GM13976 (cell line): ENCODE measurements around the gene IQGAP2.

Source experiments
- DNase-seq: peaks from one replicate; pipeline ENCODE4 v3.0.0; 2012; ENCODE audit warnings: low spot score
- in situ Hi-C: fragments of 300-500 bp; cut with MboI; formaldehyde crosslinking; loops from one replicate; pipeline ENCODE4 v1.12.0; 2022; ENCODE audit warnings: low sequenced_read_pairs, mixed read lengths, inconsistent platforms; ENCODE audit not compliant: unreplicated experiment
- TF ChIP-seq, protein P1 (sequence below): IDR thresholded peaks from 2 replicates; pipeline ENCODE4 v1.5.1; 2012; ENCODE audit warnings: borderline replicate concordance, mild to moderate bottlenecking; ENCODE audit not compliant: insufficient read depth; ENCODE audit errors: extremely low read depth, missing control alignments, control extremely low read depth

The IQGAP2 gene

DNA sequence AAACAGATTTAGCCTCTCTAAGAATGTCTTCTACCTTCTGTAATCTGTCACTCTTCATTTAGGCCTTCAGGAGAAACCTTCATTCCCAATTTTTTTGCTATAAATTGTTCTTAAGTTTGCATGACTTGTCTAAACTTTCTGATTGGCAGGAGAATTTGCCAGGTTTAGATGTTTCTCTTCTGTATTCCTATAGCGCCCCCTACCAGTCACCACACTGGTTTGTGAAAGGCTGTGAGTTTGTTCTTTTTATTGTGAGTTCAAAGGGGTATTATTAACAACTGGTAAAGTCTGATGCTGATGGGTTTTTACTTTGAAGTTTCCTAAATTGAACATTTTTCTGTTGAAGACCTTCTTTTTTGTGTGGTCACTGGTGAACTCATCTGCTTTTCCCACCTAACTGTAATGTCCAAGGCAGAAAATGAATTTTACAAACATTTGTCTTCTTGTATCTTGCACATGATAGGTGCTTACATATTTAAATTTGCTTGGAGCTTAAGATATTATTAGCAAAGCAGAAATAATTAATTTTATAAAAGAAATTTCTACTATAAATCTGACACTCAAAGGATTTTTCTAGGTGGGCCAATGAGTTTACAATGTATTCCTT is 238.5 kb downstream of the IQGAP2 start:
- in situ Hi-C loops: no loop called here
- peak; percentile 38 for DNase-seq
- TF ChIP-seq, protein P1, sequence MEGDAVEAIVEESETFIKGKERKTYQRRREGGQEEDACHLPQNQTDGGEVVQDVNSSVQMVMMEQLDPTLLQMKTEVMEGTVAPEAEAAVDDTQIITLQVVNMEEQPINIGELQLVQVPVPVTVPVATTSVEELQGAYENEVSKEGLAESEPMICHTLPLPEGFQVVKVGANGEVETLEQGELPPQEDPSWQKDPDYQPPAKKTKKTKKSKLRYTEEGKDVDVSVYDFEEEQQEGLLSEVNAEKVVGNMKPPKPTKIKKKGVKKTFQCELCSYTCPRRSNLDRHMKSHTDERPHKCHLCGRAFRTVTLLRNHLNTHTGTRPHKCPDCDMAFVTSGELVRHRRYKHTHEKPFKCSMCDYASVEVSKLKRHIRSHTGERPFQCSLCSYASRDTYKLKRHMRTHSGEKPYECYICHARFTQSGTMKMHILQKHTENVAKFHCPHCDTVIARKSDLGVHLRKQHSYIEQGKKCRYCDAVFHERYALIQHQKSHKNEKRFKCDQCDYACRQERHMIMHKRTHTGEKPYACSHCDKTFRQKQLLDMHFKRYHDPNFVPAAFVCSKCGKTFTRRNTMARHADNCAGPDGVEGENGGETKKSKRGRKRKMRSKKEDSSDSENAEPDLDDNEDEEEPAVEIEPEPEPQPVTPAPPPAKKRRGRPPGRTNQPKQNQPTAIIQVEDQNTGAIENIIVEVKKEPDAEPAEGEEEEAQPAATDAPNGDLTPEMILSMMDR: peak; percentile 52

DNA sequence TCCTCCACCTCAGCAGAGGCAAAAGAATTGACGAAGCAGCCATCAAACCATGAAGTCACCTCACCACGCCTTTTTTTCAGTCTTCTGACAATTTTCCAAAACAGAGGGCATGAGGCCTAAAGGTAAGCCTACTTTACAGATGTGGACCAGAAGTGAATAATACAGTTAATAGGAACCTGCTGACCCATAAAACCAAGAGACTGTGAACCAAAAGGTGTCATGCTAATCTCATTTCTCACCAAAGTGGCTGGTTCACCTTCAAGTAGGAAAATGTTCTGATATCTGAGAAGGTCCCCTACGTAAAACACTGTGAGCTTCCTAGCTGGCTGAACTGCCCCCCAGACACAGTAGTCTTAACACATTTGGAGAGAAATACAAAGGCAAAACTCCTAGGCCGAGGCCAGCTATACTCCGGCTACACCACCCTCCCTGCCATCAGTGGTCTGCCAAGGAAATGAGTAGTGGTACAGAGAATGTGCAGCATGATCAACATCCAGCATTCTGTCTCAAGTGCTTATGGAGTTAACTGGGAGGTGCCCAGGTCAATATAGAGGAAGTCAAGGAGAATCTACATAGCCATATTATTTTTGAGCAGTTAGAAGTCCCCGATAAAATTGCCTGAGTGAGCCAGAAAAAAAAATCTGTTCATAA is 239.4 kb downstream of the IQGAP2 start:
- in situ Hi-C loops: no loop called here
- DNase-seq: no peak
- TF ChIP-seq, protein P1: no peak

DNA sequence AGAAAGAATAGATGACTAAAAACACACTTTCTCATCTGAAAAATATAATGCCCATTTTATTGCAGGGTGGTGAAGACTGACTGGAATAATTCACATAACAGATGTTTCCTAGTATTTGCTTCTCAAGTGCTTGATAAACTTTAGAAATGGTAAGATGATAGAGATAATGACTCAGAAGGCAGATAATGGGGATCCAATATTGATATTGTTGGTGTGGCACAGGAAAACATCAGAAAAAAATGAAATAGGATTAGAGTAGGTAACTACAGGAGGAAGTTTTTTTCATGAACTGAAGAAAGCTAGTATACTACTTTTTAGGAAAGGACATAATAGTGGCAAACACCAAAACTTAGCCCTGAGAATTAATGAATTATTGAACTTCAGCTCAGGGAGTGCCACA is 240.3 kb downstream of the IQGAP2 start:
- in situ Hi-C loops: no loop called here
- DNase-seq: no peak
- TF ChIP-seq, protein P1: no peak

DNA sequence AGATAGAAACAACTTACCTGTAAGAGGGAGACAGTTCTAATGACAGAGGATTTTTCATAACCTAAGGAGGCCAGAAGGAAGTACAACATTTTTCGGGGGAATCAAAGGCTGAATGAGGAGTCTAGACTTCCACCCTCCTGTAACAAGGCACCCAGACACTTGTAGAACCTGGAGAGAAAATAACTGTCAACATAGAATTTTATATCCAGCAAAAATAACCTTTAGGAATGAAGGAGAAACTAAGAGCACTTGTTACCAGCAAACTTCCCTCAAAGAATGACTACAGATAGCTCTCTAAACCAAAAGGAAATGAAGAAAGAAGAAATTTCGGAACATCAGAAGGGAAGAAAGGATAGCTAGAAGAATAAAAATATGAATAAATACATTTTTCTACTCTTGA is 246.1 kb downstream of the IQGAP2 start:
- DNase-seq: no peak
- TF ChIP-seq, protein P1: no peak
- in situ Hi-C loops: no loop called here

DNA sequence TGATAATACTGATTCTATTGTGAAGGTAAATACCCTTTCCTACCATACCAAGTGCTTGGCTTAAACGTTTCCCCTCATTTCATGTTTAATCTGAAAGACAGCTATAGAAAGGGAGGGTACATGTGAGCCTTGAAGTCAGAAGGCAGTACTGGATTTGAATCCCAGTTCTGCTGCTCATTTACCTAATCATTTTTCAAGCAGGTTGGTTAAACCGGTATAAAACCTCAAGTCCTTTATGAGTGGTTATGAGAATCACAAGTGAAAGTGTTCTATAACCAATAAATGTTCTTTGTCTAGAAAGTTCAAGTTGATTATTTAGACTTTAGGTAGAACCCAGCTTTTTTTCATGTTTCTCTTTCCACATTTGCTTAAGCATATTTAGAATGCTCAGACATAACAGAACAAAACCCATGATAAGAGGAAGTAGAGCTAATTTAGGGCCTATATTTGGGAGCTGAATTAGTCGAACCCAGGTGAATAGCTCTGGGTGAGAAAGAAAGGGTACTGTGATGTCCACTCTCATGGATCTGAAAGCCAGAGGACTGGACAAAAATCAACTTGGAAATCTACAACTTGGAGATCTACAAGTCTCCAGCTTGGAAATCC is 249.8 kb downstream of the IQGAP2 start:
- TF ChIP-seq, protein P1: no peak
- in situ Hi-C loops: no loop called here
- no peak for DNase-seq

DNA sequence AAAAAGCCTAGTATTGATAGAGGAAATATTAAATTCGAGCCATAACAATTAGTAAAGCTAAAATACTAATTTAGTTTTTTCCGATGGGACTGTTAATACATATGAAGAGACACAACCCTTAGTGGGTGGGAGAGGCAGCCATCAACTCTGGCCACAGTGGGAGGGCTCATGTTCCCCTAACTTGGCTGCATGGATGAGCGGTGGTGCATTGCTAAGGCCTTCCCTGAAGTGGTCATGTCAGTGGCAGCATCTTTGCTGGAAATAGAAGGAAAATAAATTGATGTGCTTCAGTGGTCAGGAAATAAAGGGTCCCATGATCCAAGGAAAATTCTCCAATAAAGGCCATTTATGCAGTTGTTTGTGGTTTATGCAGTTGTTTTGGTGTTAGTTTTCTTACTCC is 254.0 kb downstream of the IQGAP2 start:
- in situ Hi-C loops: no loop called here
- no peak for DNase-seq
- TF ChIP-seq, protein P1: no peak
